Forelimb muscle (tissue), 1 donor: ENCODE results near the gene WWOX. TPM values are rescaled to one million over a fixed set of nuclear protein-coding genes. Genes with fewer than 3 reads are reported as not detected.
A peak's percentile ranks its signal among the peaks of the same experiment; 100 is the strongest.

Experiments
- DNase-seq: peaks from one replicate; pipeline ENCODE4 v3.0.0-alpha.2; 2013; ENCODE audit warnings: low read depth
- polyA plus RNA-seq: library from polyadenylated mRNA; unstranded; fragments of 120-200 nt; gene quantifications from one replicate; pipeline ENCODE4 v1.2.1, GENCODE V29; 2013; ENCODE audit not compliant: insufficient read length

WWOX gene
- polyA plus RNA-seq, 1 donor = 11.9 TPM

- DNase-seq = no peak
These were observed 801.5 kb downstream of the WWOX start for GRCh38 chr16:78900966-78901365.

DNA sequence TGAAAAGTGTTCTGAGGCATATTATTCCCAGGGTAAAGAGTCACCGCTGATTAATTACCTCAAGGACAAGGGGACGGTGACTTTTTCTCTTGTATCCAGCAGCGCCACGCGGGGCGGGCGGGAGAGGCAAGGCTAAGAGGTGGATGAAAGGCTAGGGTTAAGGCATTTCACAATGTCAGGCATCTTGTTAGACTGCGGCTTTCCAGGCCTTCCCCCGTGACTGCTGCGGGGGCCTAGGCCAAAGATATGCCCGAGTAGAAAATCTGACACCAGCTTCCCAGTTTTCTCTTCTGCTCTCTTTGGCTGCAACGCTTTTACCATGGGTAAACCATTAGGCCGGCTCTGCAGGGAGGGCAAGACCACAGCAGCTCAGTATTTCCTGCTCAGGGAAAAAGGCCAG is 802.9 kb downstream of the WWOX start:
- DNase-seq = no peak

DNA sequence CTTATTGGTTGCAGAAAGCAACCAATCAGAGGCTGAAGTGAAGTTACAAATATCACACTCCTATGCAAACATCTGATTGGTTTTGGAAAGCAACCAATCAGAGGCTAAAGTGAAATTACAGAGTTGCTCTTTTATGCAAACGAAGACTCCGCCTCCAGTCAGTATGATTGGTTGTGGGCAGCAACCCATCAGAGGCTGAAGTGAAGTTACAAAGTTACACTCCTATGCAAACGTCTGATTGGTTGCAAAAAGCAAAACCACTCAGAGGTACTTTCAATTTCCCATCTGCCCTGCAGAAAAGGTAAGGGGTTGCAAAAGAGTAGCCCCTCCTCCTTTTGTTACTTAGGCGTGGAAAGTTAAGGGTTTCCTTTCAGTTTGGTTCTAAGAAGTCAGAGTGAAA is 803.8 kb downstream of the WWOX start:
- no peak for DNase-seq

- DNase-seq = no peak
These were observed 804.4 kb downstream of the WWOX start for GRCh38 chr16:78903843-78904242.

DNA sequence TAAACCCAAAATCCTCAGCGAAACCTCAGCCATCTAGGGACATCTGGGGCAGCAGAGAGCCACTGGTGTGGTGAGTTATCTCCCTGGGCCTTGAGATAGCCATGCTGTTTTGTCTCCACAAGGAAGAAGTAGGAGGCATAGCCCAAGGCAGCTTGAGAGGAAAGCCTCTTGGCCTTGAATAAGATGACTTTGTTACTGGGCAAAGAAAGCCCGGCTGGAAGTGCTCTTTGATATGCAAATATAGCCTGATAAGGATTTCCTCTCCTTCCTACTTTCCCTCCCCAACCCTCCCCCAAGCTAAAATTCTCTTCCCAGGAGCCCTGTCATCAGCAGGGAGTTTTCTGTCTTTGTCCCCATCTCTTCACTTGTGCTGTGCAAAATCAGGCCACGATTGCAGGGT is 806.7 kb downstream of the WWOX start:
- no peak for DNase-seq

- DNase-seq = no peak
These were observed 809.8 kb downstream of the WWOX start for GRCh38 chr16:78909226-78909625.

DNA sequence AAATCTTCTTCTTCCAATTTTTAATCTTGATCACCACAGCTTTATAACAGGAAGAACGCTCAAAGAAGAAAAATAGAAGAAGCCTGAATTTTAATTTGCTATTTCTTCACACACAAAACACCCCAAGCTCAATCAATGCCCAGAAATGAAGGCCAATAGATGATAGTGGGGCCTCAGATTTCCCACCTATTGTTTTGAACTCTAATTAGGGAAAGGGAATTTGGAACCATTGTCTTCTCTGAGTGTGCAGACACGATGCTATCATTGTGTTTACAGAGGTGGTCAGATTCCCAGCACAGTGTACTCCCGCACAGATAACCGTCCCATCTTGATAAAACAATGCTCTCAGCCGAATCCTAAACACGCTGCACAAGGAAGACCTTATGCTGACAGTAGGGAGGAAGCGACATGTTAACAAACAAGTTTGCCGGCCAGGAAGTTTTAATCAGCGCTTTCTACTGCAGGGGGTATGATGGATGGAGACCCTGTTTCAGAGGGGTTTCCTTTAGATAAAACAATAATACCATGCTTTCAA is 816.4 kb downstream of the WWOX start:
- DNase-seq = no peak

- no peak for DNase-seq
These were observed 817.6 kb downstream of the WWOX start for GRCh38 chr16:78916928-78917545.

GRCh38 chr16:78918805-78919305 is 819.4 kb downstream of the WWOX start:
- DNase-seq = no peak

GRCh38 chr16:78919852-78920251 is 820.4 kb downstream of the WWOX start:
- DNase-seq = no peak

DNA sequence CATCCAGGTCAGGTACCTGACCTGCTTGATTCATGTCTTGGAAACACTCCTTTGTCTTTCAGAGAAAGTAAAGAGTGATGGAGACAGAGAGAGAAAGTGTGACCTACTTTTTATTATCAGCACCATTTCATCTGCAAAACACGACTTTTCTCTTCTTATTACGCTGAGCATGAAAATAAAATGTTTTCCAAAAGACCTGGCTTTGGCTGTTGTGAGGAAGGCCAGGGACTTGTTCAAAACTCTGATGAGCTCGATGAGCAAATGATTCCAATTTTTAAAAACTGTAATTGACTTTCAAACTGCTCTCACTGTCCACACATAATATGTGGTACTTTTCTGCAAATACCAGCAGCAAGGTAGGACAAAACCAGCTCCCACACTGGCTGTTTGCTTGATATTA is 821.2 kb downstream of the WWOX start:
- no peak for DNase-seq

DNA sequence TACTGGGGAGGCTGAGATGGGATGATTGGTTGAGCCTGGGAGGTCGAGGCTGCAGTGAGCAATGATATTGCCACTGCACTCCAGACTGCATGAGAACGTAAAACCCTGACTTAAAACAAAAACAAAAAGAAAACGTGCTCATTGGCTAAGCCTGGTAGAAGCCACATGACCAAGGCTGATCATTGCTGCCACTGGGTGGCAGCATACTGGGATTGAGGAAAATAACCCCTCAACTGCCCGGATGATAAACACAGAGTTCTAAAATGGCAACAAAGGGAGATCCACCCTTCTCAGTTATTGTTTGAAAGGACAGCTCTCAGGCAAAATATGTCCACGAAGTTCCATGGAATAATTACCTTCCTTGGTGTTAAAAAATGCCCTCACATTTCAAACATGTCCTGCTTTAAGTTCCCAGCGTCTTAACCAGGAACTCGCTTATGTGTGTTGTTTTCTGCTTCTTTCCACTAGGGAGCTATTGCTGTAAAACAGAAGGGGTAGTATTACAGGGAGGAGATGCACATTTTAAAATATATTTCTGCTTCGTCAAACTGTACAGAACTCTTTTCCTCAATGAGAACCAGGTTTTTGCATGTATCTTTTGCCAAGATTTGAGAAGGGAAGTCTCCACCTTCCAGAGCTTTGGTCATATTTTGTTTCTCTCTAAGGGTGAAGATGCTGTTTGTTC is 825.8 kb downstream of the WWOX start:
- peak; percentile 20 for DNase-seq

DNA sequence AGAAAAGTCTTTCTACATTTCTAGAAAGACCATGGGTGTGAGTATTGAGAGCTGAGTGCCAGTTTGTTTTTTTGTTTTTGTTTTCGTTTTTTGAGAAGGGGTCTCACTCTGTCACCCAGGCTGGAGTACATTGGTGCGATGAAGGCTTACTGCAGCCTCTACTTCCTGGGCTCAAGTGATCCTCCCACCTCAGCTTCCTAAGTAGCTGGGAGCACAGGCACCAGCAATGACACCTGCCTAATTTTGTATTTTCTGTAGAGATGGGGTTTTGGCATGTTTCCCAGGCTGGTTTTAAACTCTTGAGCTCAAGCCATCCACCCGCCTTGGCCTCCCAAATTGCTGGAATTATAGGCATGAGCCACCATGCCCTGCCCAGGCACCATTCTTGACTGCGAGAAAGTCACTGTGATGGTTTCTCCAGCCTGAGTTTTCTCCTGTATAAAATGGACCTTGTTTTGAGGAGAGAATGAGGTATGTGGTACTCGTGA is 827.3 kb downstream of the WWOX start:
- DNase-seq = no peak

DNA sequence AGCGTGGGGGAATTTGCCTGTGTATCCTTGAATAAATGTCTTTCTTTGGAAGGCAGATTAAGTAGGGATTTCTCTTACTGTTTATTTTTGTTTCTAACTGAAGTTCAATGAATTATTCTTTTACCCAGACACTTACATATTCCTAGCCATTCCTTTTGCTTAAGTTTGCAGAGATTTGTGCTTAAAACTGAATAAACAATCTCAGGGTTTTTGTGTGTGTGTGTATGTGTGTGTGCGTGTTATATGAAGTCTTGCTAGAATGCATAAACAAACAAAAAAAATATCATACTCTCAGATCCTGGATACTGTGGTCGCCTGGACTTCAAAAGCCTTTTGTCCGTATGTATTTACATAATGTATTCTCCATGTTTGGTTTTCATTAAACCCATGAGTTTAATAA is 828.3 kb downstream of the WWOX start:
- DNase-seq = no peak

DNA sequence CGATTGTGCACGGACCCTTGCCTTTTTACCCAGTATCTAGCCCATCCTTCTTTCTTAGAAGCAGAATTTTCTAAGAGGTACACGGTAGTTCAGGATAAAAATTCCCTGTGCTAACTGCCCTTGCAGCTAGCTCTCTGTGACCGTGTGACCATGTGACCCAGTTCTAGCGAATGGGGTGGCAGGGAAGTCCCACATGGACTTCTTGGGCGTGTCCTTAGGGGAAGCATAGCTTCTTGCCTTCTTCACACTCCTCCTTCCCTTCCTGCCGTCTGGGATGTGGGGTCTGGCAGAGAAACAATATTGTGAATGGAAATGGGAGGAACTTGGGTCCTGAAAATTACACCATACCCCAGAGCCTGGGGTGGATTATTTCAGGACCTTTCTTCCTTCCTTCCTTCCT is 830.4 kb downstream of the WWOX start:
- DNase-seq = no peak

DNA sequence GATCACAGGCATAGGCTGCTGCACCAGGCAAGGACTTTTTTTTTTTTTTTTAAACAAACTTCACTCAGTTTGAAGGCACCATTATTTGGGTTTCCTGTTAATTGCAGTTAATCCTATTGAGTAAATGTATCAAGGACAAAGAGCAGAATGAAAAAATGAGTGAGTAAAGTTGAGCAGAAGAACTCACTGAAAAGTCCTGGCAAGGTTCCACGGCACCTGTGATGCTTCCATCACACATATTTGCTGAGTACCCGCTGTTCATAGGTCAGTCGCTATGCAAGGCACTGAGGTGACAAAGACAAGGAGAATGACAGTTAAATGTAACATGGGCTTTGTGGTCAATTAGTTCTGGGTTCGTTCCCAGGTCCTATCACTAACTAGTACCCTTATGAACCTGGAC is 831.1 kb downstream of the WWOX start:
- no peak for DNase-seq

- no peak for DNase-seq
These were observed 831.8 kb downstream of the WWOX start for GRCh38 chr16:78931267-78931666.

DNA sequence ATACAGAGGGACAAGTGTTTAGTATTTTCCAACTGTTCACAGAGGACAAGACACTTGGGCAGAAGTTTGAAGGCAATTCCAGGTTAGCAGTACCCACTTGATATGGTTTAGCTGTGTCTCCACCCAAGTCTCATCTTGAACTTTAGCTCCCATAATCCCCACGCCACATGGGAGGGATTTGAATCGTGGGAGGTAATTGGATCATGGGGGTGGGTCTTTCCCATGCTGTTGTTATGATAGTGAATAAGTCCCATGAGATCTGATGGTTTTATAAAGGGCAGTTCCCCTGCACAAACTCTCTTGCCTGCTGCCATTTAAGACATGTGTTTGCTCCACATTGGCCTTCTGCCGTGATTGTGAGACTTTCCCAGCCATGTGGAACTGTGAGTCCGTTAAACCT is 832.2 kb downstream of the WWOX start:
- no peak for DNase-seq

DNA sequence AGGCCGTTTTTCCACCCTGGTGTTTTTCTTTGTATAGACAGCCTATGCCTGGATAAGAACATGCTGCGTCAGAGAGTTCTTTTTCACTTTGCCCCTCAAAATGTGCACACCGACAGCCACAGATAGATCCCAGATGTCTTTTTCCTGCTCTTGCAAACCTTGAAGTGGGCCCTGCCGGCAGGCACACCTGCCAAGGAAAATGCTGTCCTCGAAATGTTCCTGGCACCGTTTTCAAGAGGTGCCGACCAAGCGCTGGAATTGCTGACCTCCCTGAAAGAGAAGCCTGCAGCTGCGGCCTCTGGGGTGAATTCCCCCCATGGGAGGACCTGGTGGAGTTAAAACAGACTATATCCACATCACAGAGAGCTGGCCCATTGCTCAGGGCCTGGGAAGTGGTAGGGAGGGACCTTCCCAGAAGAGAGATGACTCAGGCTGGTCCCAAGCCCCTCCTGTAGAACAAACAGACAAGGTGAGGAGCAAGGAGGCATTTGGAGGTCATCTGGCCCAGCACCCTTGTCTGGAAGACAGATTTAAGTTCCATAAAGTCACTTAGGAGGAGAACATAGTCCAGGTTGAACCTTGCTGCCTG is 833.0 kb downstream of the WWOX start:
- no peak for DNase-seq

DNA sequence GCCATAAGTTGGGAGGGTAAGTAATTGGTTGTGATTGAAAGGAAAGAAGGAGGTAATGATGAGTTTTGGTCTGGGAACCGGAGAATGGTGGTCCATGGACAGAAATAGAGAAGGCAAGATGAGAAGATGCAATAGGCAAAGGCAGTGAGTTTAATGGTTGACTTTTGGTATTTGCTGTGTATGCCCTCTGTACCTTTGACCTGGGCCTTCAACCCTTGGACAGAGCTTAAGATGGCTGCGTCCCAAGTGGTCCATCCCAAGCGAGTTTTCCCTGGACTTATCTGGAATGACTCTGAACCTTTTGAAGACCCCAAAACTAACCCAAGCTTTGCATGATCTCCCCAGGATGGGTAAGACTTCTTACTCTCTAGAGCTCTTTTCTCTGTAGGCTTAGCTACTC is 836.6 kb downstream of the WWOX start:
- DNase-seq = no peak

- DNase-seq = no peak
These were observed 840.1 kb downstream of the WWOX start for GRCh38 chr16:78939597-78939996.

DNA sequence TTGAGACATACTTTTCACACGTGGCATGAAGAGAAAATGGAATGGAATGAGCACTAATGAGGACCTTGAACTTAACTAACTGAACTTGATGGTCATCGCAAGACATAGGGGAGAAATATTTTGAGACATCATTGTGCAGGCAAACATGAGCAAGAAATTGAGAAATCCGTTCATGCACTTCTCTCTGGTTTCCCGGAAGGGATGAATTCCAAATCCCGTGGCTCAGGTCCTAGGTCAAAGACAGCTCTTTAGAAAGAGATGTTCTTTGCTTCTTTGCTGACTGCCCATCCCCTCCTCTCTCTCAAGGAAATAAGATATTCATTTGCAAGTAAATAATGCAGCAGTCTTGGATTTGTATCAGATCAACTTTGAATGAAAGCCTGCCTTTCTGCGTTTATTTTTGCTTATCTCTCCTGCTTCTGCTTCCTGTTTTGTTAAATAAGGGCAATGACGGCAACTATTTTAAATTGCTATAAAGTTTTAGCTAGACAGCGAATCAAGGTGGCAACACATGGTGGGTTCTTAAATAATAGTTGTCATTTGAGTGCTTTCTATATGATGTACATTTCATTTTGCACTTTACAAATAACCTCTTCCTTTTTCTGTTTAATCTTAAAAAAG is 843.3 kb downstream of the WWOX start:
- DNase-seq = no peak
